ENCODE measurements around the gene SUPT6H.

DNA sequence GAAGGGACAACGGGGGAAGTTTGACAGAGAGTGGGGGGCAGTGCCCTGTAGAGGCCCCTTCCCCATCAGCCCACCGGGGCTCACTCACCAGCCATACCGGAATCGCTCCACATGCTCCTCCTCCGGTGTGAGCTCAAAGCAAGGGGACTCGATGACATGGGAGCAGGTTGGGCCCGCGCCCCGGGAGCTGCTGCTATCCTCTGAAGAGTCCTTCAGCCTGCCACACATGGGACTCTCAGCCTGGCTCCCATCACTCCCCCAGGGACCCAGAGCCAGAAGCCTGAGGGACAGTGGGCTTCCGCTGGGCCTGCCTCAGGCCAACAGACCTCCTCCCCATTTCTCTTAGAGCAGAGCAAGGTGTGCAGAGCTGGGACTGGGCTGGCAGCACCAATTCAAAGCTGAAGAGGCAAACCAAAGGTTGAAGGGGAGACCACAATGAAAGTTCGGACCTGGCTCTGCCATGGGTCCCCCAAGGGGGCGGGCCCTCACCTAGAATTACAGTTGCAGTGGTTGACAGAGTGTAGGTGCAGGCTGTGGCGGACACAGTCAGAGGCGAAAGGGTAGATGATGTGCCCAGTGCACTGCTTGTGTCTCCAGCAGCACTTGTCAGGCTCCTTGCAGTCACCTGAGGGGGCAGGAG is 42.3 kb downstream of the SUPT6H start:
- TF ChIP-seq, protein P1, sequence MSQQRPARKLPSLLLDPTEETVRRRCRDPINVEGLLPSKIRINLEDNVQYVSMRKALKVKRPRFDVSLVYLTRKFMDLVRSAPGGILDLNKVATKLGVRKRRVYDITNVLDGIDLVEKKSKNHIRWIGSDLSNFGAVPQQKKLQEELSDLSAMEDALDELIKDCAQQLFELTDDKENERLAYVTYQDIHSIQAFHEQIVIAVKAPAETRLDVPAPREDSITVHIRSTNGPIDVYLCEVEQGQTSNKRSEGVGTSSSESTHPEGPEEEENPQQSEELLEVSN (IDR thresholded peaks at IDR 0.05; ENCODE audit: borderline replicate concordance, low read depth) = no peak
- TF ChIP-seq CEBPB (IDR thresholded peaks at IDR 0.05) = no peak
- TF ChIP-seq, protein P2, sequence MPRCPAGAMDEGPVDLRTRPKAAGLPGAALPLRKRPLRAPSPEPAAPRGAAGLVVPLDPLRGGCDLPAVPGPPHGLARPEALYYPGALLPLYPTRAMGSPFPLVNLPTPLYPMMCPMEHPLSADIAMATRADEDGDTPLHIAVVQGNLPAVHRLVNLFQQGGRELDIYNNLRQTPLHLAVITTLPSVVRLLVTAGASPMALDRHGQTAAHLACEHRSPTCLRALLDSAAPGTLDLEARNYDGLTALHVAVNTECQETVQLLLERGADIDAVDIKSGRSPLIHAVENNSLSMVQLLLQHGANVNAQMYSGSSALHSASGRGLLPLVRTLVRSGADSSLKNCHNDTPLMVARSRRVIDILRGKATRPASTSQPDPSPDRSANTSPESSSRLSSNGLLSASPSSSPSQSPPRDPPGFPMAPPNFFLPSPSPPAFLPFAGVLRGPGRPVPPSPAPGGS (IDR thresholded peaks at IDR 0.05) = no peak
- TF ChIP-seq RAD21 (conservative IDR thresholded peaks at IDR 0.05 in 1 of 2, IDR thresholded peaks at IDR 0.05 in 1 of 2) = no peak
- TF ChIP-seq, protein P3, sequence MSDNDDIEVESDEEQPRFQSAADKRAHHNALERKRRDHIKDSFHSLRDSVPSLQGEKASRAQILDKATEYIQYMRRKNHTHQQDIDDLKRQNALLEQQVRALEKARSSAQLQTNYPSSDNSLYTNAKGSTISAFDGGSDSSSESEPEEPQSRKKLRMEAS (IDR thresholded peaks at IDR 0.05) = no peak
- TF ChIP-seq NR3C1 (IDR thresholded peaks at IDR 0.05) = no peak
- TF ChIP-seq, protein P4, sequence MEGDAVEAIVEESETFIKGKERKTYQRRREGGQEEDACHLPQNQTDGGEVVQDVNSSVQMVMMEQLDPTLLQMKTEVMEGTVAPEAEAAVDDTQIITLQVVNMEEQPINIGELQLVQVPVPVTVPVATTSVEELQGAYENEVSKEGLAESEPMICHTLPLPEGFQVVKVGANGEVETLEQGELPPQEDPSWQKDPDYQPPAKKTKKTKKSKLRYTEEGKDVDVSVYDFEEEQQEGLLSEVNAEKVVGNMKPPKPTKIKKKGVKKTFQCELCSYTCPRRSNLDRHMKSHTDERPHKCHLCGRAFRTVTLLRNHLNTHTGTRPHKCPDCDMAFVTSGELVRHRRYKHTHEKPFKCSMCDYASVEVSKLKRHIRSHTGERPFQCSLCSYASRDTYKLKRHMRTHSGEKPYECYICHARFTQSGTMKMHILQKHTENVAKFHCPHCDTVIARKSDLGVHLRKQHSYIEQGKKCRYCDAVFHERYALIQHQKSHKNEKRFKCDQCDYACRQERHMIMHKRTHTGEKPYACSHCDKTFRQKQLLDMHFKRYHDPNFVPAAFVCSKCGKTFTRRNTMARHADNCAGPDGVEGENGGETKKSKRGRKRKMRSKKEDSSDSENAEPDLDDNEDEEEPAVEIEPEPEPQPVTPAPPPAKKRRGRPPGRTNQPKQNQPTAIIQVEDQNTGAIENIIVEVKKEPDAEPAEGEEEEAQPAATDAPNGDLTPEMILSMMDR (IDR thresholded peaks at IDR 0.05) = no peak
- no peak for TF ChIP-seq JUN (IDR thresholded peaks at IDR 0.05)
- no peak for TF ChIP-seq MAZ (IDR thresholded peaks at IDR 0.05; ENCODE audit: borderline replicate concordance, low read depth, low read length)
- TF ChIP-seq ESRRA (IDR thresholded peaks at IDR 0.05; ENCODE audit: borderline replicate concordance, low read length) = no peak
- no peak for TF ChIP-seq EHMT2 (IDR thresholded peaks at IDR 0.05; ENCODE audit: low read depth)
- TF ChIP-seq POLR2AphosphoS2 (conservative IDR thresholded peaks at IDR 0.05; ENCODE audit: low read length) = no peak
- no peak for TF ChIP-seq EP300 (IDR thresholded peaks at IDR 0.05)

All from A549 (cell line).